Right ventricle myocardium superior (tissue), 1 donor: ENCODE results near the gene HAVCR2. TPM values are rescaled to one million over a fixed set of nuclear protein-coding genes. Genes with fewer than 3 reads are reported as not detected.

Experiments used
- ATAC-seq: fragments of 200-7000 bp; cut with Tn5 transposase; one replicate; pipeline ENCODE4 v1.9.1; 2020; ENCODE audit warnings: mild to moderate bottlenecking; ENCODE audit not compliant: poor library complexity
- DNase-seq: peaks from one replicate; pipeline ENCODE4 v3.0.0-alpha.2; 2020
- intact Hi-C: fragments of 100-400 bp; cut with DNase I; formaldehyde crosslinking; loops from one replicate; pipeline ENCODE4 v1.11.2; 2022
- long read RNA-seq: library from polyadenylated mRNA; unstranded; transcript quantifications from one replicate; pipeline ENCODE4 v2.0.0, GENCODE V29; 2021
- total RNA-seq: library from RNA; stranded (reverse); fragmentation: NEBNext Ultra II Directional; extraction: Animal tissue kit (Norgen Biotek cat#: 25700); gene quantifications from one replicate; pipeline ENCODE4 v1.2.1, GENCODE V29; 2021
- donor health status: DM: no; HTN: yes; CAD: no; lungs with severe emphysema.

HAVCR2 gene
- 2.6 TPM for total RNA-seq
- long read RNA-seq, partial matches to known transcripts, result 0 of 4 reads
- long read RNA-seq, other reads (novel, unspliced or antisense), result 1 of 4 reads

GRCh38 chr5:157108976-157109375, at the start of gene HAVCR2:
Gene HAVCR2, minus strand, starts transcription at chr5:157109044. Its CDS starts 61 bp downstream, at chr5:157108983.
- peak; percentile 63 for ATAC-seq

GRCh38 chr5:157157293-157157891, 48.5 kb upstream of the HAVCR2 start:
- intact Hi-C loops, result loop anchor here (10.0 kb wide), 1 partner anchor 147 kb away; no protein-coding TSS in a partner anchor
- ATAC-seq (no peak), DNase-seq (no peak)

More at GRCh38 chr5:157108976-157109375, at the start of gene HAVCR2:
- intact Hi-C loops, result no loop called here
- DNase-seq, result peak; percentile 58

- DNase-seq (no peak), ATAC-seq (no peak)
- intact Hi-C loops, result loop anchor here (10.0 kb wide), 1 partner anchor 150 kb away; no protein-coding TSS in a partner anchor
Measured at GRCh38 chr5:157155297-157155696, 46.5 kb upstream of the HAVCR2 start.

GRCh38 chr5:157150995-157151394, 42.2 kb upstream of the HAVCR2 start:
- intact Hi-C loops, result loop anchor here (10.0 kb wide), 1 partner anchor 154 kb away; no protein-coding TSS in a partner anchor
- no peak for ATAC-seq
- no peak for DNase-seq

- no peak for DNase-seq
- peak; percentile 79 for ATAC-seq
- intact Hi-C loops, result no loop called here
Measured at GRCh38 chr5:157148734-157149615, 40.1 kb upstream of the HAVCR2 start.

- peak; percentile 78 for ATAC-seq
- intact Hi-C loops, result no loop called here
- DNase-seq, result peak; percentile 78
Measured at GRCh38 chr5:157143127-157143971, 34.5 kb upstream of the HAVCR2 start.

DNA sequence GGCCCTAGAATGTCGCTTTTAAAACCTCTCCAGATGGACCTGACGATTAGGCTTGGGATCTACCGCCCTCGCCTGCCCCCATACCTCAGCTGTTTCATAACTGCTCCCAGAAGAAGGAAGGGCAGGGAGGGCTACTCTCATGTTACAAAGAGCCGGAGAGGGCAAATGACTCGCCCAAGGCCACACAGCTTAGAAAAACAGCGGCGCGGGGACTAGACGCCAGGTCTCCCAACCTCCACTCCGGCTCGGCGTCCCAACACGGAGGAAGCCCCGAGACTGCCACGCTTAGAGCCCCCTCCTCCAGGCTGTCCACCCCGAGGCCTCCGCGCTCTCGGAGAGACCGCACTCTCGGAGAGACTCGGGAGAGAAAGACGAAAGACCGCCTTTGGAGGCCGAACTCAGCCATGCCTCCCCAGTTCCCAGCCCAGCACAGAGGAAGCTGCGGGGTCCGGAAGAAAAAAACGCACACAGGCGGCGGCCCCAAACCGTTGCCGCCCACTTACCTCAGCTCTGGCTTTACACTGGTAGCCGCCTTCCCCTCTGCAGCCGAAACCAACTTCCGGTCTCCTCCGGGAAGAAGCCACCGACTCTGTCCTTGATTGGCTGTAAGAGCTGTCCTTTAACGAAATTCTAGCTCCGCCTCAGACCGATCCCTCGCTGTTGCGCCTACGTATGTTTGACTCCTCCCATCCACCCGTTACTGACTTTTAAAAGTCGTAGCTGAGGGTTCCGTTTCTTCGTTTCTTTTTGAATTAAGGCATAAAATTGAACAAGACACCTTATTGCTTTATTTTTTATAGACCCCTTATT, 33.7 kb upstream of the HAVCR2 start, which contains the start of gene MED7:
TSS of gene MED7 (minus strand) at position 549 of the 810 bp plus-strand sequence. CDS start 3,434 bp downstream, outside the sequence.
- peak; percentile 98 for ATAC-seq
- DNase-seq, result peak; percentile 93
- intact Hi-C loops, result no loop called here

DNA sequence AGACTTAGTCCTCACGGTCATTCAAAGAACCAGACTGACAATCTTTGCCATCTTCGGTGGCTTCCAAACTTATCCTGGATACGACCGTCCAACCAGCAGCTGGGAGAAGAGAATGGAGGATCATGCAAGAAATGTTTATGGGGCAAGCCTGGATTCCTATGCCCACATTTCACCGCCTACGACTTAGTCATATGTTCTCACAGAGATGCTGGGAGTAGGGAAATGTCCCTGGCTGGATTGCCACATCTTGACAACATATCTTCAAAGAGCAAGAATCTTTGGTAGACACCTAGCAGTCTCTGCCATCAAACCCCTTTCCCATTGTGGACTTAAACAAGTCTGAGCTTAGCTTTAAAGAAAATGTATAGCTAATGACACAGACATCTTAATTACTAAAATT, 28.8 kb upstream of the HAVCR2 start:
- DNase-seq (no peak), ATAC-seq (no peak)
- intact Hi-C loops, result loop anchor here (10.0 kb wide), 1 partner anchor 313 kb away; no protein-coding TSS in a partner anchor

- DNase-seq, result no peak
- ATAC-seq, result no peak
- intact Hi-C loops, result loop anchor here (10.0 kb wide), 1 partner anchor 307 kb away; no protein-coding TSS in a partner anchor
Measured at GRCh38 chr5:157132281-157132612, 23.4 kb upstream of the HAVCR2 start.

- intact Hi-C loops, result loop anchor here (10.0 kb wide), 1 partner anchor 306 kb away; no protein-coding TSS in a partner anchor
- ATAC-seq (peak; percentile 62), DNase-seq (no peak)
Measured at GRCh38 chr5:157130925-157131324, 22.1 kb upstream of the HAVCR2 start.

GRCh38 chr5:157121709-157122108, 12.9 kb upstream of the HAVCR2 start:
- ATAC-seq, result no peak
- intact Hi-C loops, result no loop called here
- DNase-seq, result no peak

DNA sequence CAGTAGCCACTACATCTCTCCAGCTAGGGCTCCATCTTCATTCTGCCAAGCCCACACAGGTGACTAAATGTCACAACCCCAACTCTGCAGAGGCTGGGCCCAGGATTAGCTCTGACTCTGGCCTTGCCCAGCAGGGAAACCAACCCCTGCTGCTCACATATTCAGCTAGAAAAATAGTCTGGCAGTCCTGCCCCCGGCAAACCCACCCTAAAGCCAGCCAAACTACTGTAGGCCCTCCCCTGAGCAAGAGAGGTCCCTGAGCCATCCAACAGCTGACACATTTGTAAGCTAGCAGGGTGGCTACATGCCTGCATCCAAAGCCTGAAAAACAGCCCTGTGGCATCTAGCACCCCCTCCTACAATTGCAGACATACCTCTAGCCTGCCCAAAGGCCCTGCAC, 11.3 kb upstream of the HAVCR2 start:
- no peak for ATAC-seq
- DNase-seq, result no peak
- intact Hi-C loops, result no loop called here

GRCh38 chr5:157116483-157116954, 7.7 kb upstream of the HAVCR2 start:
- ATAC-seq (no peak), DNase-seq (no peak)
- intact Hi-C loops, result no loop called here

DNA sequence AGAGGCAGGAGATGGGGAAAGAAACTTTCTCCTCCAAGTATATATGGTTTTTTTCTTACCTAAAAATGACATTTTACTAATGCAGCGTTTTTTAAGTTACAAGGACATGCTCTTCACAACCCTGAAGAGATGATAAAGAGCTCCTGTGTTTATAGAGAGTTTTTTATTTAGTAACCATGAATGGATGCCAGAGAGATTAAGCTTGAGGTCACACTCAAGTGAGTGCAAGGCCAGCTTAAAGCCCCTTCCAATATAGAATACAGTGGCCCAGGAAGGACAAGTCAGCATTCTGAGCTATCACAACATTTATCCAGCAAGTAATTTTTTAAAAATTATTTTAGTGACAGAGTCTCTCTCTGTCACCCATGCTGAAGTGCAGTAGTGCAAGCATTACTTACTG, 6.7 kb upstream of the HAVCR2 start:
- ATAC-seq (peak; percentile 88), DNase-seq (no peak)
- intact Hi-C loops, result no loop called here

DNA sequence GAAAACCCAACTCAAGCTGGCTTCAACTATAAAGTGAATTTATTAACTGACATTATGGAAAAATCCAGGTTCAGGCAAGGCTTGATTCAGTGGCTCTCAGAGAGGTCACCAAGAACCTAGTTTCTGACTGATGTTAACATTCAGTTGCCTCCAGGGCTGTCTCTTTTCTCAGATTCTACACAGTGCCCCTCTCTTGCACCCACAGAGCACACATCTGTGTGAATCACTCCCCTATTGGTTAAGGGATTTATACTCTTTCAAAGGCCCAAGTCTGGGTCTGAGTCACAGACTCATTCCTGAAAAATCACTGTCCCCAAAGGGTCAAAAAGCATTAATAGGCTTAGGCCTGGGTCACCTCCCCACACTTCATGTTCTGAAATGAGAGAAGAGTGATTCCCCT, 6.2 kb upstream of the HAVCR2 start:
- no peak for DNase-seq
- intact Hi-C loops, result no loop called here
- ATAC-seq, result peak; percentile 25

DNA sequence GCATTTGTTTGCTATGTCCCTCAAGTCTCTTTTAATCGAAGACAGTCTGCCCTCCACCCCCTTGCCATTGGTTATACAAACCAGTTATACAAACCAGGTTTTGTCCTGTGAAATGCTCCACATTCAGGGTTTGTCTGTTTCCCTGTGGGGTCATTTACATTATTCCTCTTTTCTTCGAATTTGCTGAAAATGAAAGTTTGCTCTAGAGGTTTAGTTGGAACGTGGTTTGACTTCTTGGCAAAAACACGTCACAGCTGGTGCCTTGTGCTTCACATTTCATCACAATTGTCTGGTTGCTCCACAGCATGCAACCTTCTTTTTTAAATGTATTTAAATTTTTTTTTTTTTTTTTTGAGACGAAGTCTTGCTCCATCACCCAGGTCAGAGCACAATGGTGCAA, 4.2 kb upstream of the HAVCR2 start:
- peak; percentile 13 for ATAC-seq

GRCh38 chr5:157109744-157110143, 900 bp upstream of the HAVCR2 start:
- peak; percentile 14 for ATAC-seq
- no peak for DNase-seq
- intact Hi-C loops, result no loop called here

More for the DNA sequence above, 4.2 kb upstream of the HAVCR2 start:
- intact Hi-C loops, result no loop called here
- no peak for DNase-seq

GRCh38 chr5:157107508-157107907, 1.3 kb downstream of the HAVCR2 start:
- ATAC-seq (no peak), DNase-seq (no peak)
- intact Hi-C loops, result no loop called here
